GM19035 (cell line): Measurements from ENCODE around the gene BRD3.
"Not testable (repeated sequence)": the region's sequence is repeated elsewhere in the genome, so short reads cannot be mapped to it uniquely, and the experiment has no call there.

Source experiments
- ATAC-seq: cut with Tn5 transposase; IDR thresholded peaks from one replicate; pipeline ENCODE4 v1.9.1; 2021; ENCODE audit not compliant: unreplicated experiment

Gene BRD3

DNA sequence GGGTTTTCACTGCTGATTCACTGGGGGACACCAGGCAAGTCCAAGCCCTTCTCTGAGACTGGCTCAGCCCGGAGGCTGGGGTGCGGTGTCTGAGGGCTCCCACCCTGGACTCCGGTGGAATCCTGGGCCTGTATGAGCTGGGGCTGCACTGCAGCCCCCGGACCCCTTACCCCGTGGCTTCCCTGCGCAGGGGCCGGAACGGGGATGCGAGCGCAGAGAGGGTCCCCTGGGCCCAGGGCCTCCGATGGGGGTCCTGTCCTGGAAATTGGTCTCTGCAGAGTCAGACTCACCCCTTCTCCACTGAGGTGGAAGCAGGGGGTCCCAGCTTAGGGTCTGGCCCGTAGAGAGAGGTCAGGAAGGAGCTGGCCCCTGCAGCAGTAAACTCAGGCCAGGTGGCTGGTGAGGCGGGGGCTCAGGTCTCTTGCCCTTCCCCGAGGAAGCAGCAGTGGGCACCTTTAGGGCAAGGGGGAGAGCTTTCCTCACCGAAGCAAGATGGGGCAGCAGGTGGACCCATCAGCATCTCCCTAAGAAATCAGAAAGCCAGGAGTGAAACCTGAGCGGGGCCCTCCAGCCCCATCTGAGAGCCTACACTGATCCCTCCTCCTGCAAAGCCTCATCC lies 74.1 kb downstream of the BRD3 start:
- ATAC-seq = no peak

DNA sequence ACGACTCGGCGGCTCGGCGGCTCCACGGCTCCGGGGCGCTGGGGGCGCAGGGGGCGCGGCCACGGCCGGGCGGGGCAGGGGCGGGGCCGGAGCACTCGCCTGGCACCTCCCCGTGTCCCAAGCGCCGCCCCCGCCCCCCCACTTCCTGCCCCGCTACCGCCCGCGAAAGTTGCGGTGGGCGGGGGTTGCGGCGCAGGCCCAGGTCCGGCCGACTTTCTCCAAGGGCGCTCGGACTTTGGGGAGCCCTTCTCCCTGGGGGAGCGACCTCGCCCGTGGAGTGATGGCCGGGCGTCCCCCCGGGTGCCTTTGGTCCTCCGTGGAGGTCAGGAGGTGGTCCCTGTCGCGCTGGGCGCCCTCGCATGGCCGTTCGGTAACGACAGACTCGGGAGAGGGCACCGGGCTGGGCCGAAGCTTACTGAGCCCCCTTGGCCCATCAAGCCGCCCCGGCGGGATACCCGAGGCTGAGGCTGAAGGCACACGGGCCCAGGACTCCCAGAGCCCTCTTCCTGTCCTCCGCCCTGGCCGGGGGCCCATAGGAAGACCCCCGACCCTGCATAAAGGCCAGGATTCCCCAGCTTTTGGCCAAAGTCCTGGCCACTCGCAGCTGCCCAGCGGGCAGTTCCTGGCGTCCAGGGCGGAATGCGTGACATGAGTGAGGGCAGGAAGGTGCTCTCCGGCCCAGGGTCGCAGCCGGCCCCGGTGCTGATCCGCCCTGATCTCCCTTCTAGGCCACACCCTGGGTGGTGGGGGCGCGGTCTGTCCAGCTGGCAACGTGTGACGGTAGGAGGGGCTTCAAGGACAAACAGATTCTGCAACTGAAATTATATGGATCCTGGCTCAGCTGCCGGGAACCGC lies 74.8 kb downstream of the BRD3 start:
- peak; percentile 48 for ATAC-seq

GRCh38 chr9:133991964-133992779 lies 75.7 kb downstream of the BRD3 start, which contains the start of gene VAV2:
Gene VAV2, minus strand, starts transcription at chr9:133992324. Its CDS starts 46 bp downstream, at chr9:133992278.
- ATAC-seq = peak; percentile 52

DNA sequence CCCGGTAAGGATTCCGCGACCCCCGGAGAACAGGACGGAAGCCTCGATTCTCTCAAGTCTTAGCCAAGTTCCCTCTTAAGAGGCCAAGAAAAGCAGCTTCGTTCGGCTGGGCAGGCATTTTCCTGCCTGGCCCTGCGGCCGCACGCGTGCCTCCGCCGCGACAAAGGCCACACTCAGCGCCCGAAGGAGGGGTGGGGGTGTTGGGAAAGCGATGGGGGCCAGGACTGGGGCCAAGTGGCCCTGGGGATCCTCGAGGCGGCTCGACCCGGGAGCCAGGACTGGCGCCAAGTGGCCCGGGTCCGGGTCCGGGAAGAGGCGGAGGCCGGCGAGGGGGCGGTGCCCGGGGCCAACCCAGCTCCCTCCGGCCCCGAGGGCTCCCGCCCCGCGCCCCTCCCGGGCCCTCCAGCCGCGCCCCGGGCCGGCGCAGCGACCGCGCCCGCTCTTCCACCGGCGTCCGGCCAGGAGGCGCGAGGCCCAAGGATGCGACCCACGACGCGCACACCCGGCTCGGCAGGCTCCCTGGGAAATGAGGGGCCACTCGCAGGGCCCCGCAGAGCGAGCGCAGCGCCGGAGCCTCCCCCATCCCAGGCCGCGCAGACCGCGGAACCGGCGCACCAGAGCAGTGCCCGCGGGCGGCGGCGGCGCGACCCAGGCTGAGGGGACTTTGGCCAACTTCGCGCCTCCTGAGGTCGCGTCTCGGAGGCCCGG lies 76.5 kb downstream of the BRD3 start:
- ATAC-seq = peak; percentile 20

DNA sequence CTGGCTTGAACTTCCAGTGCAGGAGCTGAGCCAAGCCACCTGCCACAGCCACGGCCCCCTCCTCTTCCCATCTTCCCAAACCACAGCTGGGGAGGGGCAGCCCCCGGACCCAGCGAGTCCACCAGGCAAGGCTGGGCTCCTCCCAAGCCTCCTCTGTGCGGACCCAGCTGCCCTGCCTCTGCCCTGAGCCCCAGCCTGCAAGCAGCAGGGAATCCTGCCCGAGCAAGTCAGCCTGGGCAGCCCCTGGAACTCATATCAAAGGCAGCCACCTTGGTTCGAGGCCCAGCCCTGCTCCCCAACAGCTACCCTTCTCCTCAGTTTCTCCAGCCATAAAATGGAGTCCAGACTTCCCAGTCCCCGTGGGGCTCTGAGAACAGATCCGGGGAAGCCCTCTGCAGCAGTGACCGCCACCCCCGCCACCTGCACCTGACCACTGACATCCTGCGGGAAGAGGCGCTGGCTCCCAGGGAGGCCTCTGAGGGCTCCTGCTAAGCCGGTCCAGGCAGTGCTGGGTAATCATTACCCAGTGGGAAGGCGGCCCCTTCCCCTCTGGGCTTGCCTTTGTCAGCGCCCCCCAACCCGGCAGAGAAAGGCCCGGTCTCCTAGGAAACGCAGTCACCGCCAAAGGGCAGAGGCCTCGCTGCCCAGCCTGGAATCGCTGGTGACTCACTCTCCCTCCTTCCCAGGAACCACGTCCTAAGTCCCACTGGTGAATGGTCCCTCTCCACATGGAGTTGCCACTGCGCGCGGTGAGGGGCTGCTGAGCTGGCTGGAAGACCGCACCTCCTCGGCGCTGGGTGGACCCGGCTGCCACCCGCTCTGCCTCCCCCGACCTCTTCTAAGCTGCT lies 77.2 kb downstream of the BRD3 start:
- no peak for ATAC-seq

GRCh38 chr9:133989625-133990365 lies 78.0 kb downstream of the BRD3 start:
- ATAC-seq = no peak

DNA sequence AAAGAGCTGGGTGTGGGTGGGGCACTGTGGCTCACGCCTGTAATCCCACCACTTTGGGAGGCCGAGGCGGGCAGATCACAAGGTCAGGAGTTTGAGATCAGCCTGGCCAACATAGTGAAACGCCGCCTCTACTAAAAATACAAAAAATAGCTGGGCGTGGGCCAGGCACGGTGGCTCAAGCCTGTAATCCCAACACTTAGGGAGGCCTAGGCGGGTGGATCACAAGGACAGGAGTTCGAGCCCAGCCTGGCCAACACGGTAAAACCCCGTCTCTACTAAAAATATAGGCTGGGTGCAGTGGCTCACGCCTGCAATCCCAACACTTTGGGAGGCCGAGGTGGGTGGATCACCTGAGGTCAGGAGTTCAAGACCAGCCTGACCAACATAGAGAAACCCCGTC lies 79.1 kb downstream of the BRD3 start:
- not testable (repeated sequence) for ATAC-seq

- no peak for ATAC-seq
These were observed 79.7 kb downstream of the BRD3 start for GRCh38 chr9:133987946-133988665.

GRCh38 chr9:133987446-133987788 lies 80.4 kb downstream of the BRD3 start:
- no peak for ATAC-seq

DNA sequence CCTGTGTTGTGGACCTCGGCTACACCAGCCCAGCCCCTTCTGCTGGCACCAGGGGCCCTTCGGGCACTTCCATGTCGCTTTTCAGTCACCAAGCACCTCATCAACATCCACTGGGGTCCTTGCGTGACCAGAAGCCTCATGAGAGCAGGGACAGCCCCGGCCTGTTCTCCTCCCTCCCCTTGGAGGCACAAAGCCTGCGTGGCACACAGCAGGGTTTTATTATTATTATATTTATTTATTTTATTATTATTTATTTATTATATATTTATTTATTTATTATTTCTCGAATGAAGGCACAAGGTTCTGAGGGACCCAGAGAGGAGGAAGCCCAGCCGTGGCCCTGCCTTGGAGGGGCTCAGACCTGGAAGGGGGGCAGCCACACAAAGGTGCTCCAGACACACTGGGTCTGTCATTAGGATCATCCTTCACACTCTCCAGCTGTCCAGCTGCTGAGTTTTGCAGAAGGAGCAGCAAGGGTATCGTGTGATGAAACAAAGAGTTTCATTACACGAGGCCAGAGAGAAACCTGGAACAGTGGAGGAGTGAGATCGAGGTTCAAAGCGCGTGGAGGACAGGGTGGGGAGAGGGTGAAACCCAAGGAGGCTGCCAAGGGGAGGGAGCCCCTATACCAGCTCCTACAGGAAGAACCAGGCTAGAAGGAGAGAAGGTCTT lies 80.9 kb downstream of the BRD3 start:
- no peak for ATAC-seq

DNA sequence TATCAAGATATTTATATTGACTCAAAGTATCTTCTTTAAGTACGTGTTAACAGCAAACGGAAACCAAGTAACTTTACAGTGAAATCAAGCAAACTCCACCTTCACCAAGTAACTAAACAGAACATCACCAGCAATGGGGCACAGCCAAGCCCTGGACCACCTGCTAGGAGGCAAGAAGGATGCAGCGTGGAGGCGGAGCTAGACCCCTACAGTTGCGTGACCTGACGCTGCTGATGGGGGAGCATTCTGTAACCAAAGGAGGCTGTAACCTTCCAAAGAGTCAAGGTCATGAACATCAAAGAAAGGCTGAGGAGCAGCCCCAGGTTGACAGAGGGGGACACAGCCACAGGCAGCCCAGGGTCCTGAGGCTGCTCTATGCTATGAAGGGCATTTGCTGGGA lies 81.8 kb downstream of the BRD3 start:
- no peak for ATAC-seq

DNA sequence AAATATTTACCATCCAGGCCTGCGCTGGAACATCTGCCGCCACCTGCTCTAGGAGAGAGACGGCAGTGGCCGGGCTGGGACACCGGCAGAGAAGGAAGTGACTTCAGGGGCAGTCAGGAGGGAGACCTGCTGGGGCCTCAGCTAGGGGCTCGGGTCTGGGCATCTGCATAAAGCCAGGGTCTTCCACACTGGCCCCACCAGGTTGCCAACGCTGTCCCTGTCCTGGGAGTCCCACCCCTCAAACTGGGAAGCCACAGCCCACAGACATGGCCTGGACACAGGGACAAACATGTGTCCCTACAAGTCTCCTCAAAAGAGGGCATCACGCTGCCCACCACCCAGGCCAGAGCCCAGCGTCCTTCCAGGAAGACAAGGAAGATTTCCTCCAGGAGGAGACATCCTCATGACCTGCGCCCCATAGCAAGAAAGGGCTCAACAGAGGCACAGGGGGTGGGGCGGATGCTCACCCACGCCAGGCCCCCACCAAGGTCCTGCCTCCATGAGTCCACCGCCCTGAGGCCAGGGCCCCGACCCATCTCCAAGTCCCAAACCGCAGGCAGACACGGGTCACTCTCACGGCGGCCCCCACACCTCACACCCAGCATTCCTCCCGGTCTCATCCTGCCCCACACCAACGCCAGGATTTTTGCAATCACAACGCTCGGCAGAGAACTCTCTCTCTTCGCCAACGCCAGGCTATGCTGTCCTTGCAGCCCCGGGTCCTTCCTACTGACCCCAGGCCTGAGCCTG lies 84.7 kb downstream of the BRD3 start:
- ATAC-seq = no peak

DNA sequence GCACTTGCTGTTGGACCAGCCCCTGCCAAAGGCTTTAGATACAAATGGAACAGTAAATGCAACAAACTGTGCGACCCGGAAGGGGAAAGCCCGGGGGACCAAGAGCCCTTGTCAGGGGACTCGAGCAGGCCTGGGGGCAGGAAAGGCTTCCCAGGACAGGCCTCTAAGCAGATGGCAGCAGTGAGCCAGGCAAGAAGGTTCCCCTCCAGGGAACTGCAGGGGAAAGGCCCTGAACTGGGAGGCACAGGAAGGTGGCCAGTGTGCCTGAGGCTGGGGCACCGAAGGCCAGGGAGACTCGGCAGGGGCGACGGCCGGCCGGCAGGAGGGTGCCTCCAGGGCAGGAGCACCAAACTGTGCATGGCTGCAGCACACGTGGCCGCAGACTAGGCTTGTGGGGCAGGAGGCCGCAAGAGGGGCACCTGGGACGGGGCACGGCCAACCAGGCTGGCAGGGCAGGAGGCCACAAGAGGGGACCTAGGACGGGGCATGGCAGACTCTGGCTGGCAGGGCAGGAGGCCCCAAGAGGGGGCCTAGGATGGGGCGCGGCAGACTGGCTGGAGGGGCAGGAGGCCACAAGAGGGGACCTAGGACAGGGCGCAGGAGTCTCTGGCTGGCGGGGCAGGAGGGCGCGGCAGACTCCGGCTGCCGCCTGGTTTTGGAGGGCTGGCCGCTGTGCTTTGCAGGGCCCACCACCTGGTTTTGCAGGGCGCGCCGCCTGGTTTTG lies 85.7 kb downstream of the BRD3 start:
- ATAC-seq = no peak

- ATAC-seq = no peak
These were observed 86.3 kb downstream of the BRD3 start for GRCh38 chr9:133981589-133981957.

- ATAC-seq = no peak
These were observed 86.8 kb downstream of the BRD3 start for GRCh38 chr9:133980864-133981588.
